ENCODE results near the gene NEK11.

Gene NEK11

GRCh38 chr3:131341761-131342160 lies 315.1 kb downstream of the NEK11 start:
- Histone ChIP-seq H3K27me3 (ENCODE audit: control insufficient read depth, insufficient read depth, low read length) (no peaks in the 10 kb centered on the region), H3K4me1 (peaks cover 3% of the 10 kb centered on the region), H3K27ac (no peak overlapping the region), H2AFZ (no peak overlapping the region), H3K9ac (no peak overlapping the region), H3K4me2 (ENCODE audit: low read length) (no peak overlapping the region), H3K36me3 (ENCODE audit: control insufficient read depth, insufficient read depth, low read length) (no peaks in the 10 kb centered on the region), H3K79me2 (peaks cover 30% of the 10 kb centered on the region), H3K4me3 (ENCODE audit: low read depth, low read length) (no peak overlapping the region), H3K9me3 (ENCODE audit: control insufficient read depth, low read length) (no peaks in the 10 kb centered on the region)
- TF ChIP-seq CTCF (IDR thresholded peaks at IDR 0.05) = no peak

GRCh38 chr3:131348911-131349310 lies 322.2 kb downstream of the NEK11 start:
- Histone ChIP-seq H2AFZ (no peak overlapping the region), H3K4me2 (ENCODE audit: low read length) (no peak overlapping the region), H3K4me1 (peaks cover 20% of the 10 kb centered on the region), H3K27ac (no peak overlapping the region), H3K36me3 (ENCODE audit: control insufficient read depth, insufficient read depth, low read length) (no peaks in the 10 kb centered on the region), H3K4me3 (ENCODE audit: low read depth, low read length) (no peak overlapping the region), H3K9me3 (ENCODE audit: control insufficient read depth, low read length) (no peaks in the 10 kb centered on the region), H3K27me3 (ENCODE audit: control insufficient read depth, insufficient read depth, low read length) (no peaks in the 10 kb centered on the region), H3K79me2 (peaks cover 47% of the 10 kb centered on the region), H3K9ac (no peak overlapping the region)
- no peak for TF ChIP-seq CTCF (IDR thresholded peaks at IDR 0.05)

GRCh38 chr3:131349454-131349853 lies 322.8 kb downstream of the NEK11 start:
- no peak for TF ChIP-seq CTCF (IDR thresholded peaks at IDR 0.05)
- Histone ChIP-seq H3K4me3 (ENCODE audit: low read depth, low read length) (no peak overlapping the region), H3K9ac (no peak overlapping the region), H2AFZ (no peak overlapping the region), H3K9me3 (ENCODE audit: control insufficient read depth, low read length) (no peaks in the 10 kb centered on the region), H3K27me3 (ENCODE audit: control insufficient read depth, insufficient read depth, low read length) (no peaks in the 10 kb centered on the region), H3K4me2 (ENCODE audit: low read length) (no peak overlapping the region), H3K4me1 (peaks cover 20% of the 10 kb centered on the region), H3K27ac (no peak overlapping the region), H3K79me2 (peaks cover 46% of the 10 kb centered on the region), H3K36me3 (ENCODE audit: control insufficient read depth, insufficient read depth, low read length) (no peaks in the 10 kb centered on the region)

- Histone ChIP-seq H3K9me3 (ENCODE audit: control insufficient read depth, low read length) (no peaks in the 10 kb centered on the region), H3K4me3 (ENCODE audit: low read depth, low read length) (no peak overlapping the region), H3K4me1 (peaks cover 20% of the 10 kb centered on the region), H3K36me3 (ENCODE audit: control insufficient read depth, insufficient read depth, low read length) (no peaks in the 10 kb centered on the region), H3K79me2 (peaks cover 42% of the 10 kb centered on the region), H3K27ac (no peak overlapping the region), H2AFZ (no peak overlapping the region), H3K4me2 (ENCODE audit: low read length) (no peak overlapping the region), H3K27me3 (ENCODE audit: control insufficient read depth, insufficient read depth, low read length) (no peaks in the 10 kb centered on the region), H3K9ac (no peak overlapping the region)
- no peak for TF ChIP-seq CTCF (IDR thresholded peaks at IDR 0.05)
Observed at GRCh38 chr3:131349946-131350347, 323.3 kb downstream of the NEK11 start.

- peaks cover 20% of the 10 kb centered on the region for H3K4me1 ChIP-seq
- H3K27ac ChIP-seq = no peak overlapping the region
Observed at GRCh38 chr3:131350506-131350905, 323.8 kb downstream of the NEK11 start.

More at GRCh38 chr3:131350506-131350905, 323.8 kb downstream of the NEK11 start:
- TF ChIP-seq CTCF (IDR thresholded peaks at IDR 0.05) = no peak
- Histone ChIP-seq H3K4me2 (ENCODE audit: low read length) (no peak overlapping the region), H3K79me2 (peaks cover 43% of the 10 kb centered on the region), H3K9ac (no peak overlapping the region), H2AFZ (no peak overlapping the region), H3K36me3 (ENCODE audit: control insufficient read depth, insufficient read depth, low read length) (no peaks in the 10 kb centered on the region), H3K9me3 (ENCODE audit: control insufficient read depth, low read length) (no peaks in the 10 kb centered on the region), H3K4me3 (ENCODE audit: low read depth, low read length) (no peak overlapping the region), H3K27me3 (ENCODE audit: control insufficient read depth, insufficient read depth, low read length) (no peaks in the 10 kb centered on the region)
